Heart left ventricle (tissue), 16 donors: ENCODE measurements around the gene KRT80. TPM values are rescaled to one million over a fixed set of nuclear protein-coding genes. Genes with fewer than 3 reads are reported as not detected.

ENCODE experiments used
- ATAC-seq, 4 donors: fragments of 200-7000 bp; cut with Tn5 transposase; one replicate each; pipeline ENCODE4 v1.9.1; 2020 to 2022; ENCODE audit warnings: moderate library complexity in 4 of 4, mild to moderate bottlenecking in 3 of 4, moderate number of reproducible peaks in 1 of 4
- DNase-seq, 5 donors: peaks; one replicate each; pipeline ENCODE4 v3.0.0-alpha.2; 2020
- H3K27ac ChIP-seq, 12 donors: fragments of 200-600 bp; sonication (generic) in 4 of 12; one replicate each; pipeline versions ENCODE4 v1.5.0 to v1.8.0; 2016 to 2022; ENCODE audit warnings: mild to moderate bottlenecking in 2 of 12
- H3K27me3 ChIP-seq, 9 donors: fragments of 200-600 bp; sonication (generic) in 2 of 9; one replicate each; pipeline versions ENCODE4 v1.5.1 to v1.8.0; 2016 to 2022; ENCODE audit warnings: mild to moderate bottlenecking in 3 of 9
- H3K36me3 ChIP-seq, 9 donors: fragments of 200-600 bp; sonication (generic) in 2 of 9; one replicate each; pipeline versions ENCODE4 v1.5.0 to v1.8.0; 2018 to 2022; ENCODE audit warnings: mild to moderate bottlenecking in 2 of 9
- H3K4me1 ChIP-seq, 12 donors: fragments of 200-600 bp; sonication (generic) in 4 of 12; one replicate each; pipeline versions ENCODE4 v1.5.0 to v1.8.0; 2016 to 2022; ENCODE audit warnings: mild to moderate bottlenecking in 3 of 12
- H3K4me3 ChIP-seq, 12 donors: fragments of 200-600 bp; sonication (generic) in 4 of 12; one replicate each; pipeline versions ENCODE4 v1.5.0 to v1.8.0; 2017 to 2022; ENCODE audit warnings: mild to moderate bottlenecking in 9 of 12, moderate library complexity in 4 of 12
- H3K9me3 ChIP-seq, 12 donors: fragments of 200-600 bp; sonication (generic) in 4 of 12; one replicate each; pipeline versions ENCODE4 v1.5.0 to v1.8.0; 2016 to 2022; ENCODE audit warnings: mild to moderate bottlenecking in 1 of 12
- CTCF ChIP-seq, 12 donors: fragments of 200-600 bp; sonication (generic) in 4 of 12; IDR thresholded peaks; one replicate each; pipeline versions ENCODE4 v1.5.0 to v1.8.0; 2018 to 2022; ENCODE audit warnings: antibody characterized with exemption in 12 of 12, mild to moderate bottlenecking in 5 of 12
- POLR2A ChIP-seq, 2 donors: fragments of 450-650 bp; IDR thresholded peaks; one replicate each; pipeline ENCODE4 v1.6.1; 2017; ENCODE audit warnings: antibody characterized with exemption in 2 of 2, mild to moderate bottlenecking in 2 of 2, moderate library complexity in 2 of 2
- WGBS, 4 donors: extraction: QIAGEN DNeasy Blood & Tissue Kit in 2 of 4; methylation state at CpG; one replicate each; pipeline versions ENCODE4 v1.1.5 to v1.1.7; 2013 to 2018; 5-methylcytosine and 5-hydroxymethylcytosine counted together
- intact Hi-C, 10 donors: fragments of 100-400 bp; cut with DNase I; formaldehyde crosslinking; loops; one replicate each; pipeline versions ENCODE4 v1.11.1 to v1.14.2; 2022
- polyA plus RNA-seq, 2 donors: library from polyadenylated mRNA; stranded (reverse); fragments of 200-250 nt; gene quantifications; one replicate each; pipeline ENCODE4 v1.2.3, GENCODE V29; 2013
- total RNA-seq, 9 donors: library from RNA; depleted of rRNA in 2 of 9; stranded (reverse); fragments of >200 nt in 2 of 9; fragmentation: NEBNext Ultra II Directional in 3 of 9; extraction: Animal tissue kit (Norgen Biotek cat#: 25700) in 3 of 9; gene quantifications; one replicate each; pipeline versions ENCODE4 v1.1.0 to v1.2.4, GENCODE V29; 2016 to 2023
- donor health status: ischemic (EF 13 %, LVEDD 7.1; RV severe dilation, severe dysfunction).
- donor health status: healthy with polysubstance abuse.
- donor health status: DM: no; HTN: yes; CAD: no.
- donor health status: DM: no; HTN: no; CAD: no.
- donor health status: ischemic (EF 25% LVEDD 6.9; RV normal size, moderate dysfunction).
- donor health status: ischemic (EF 25% LVEDD 5.7; RV mildly dilated, moderate dysfunction).
- donor health status: healthy.
- donor health status: DM: yes; HTN: yes; CAD: no.
- donor health status: ischemic (EF 35%, LVEDD 5.7; RV mildly dilated, moderate dysfunction).
- donor health status: nonischemic (EF 11% LVEDD 7.7; RV severe dilation, severe dysfunction).
- donor health status: DM: yes; HTN: yes; CAD: no.
- donor health status: PGD.
- donor health status: ischemic (EF 29% LVEDD 5.4; RV normal size, mild dysfunction).
- donor health status: nonischemic (EF 23%, LVEDD 6.1; RV moderate dilation, normal function).

The KRT80 gene
- total and polyA plus RNA-seq, 11 donors: 0.08 to 1.2 (median 0.24) TPM; not detected in 2

- Histone ChIP-seq H3K36me3 (no peaks in the 10 kb centered on the region), H3K27ac (no peak overlapping the region), H3K9me3 (no peaks in the 10 kb centered on the region), H3K4me3 (no peak overlapping the region), H3K4me1 (peaks cover 0 to 20% (median 6%) of the 10 kb centered on the region in 12 donors), H3K27me3 (no peaks in the 10 kb centered on the region)
- TF ChIP-seq CTCF (IDR thresholded peaks at IDR 0.05) (no peak), POLR2A (IDR thresholded peaks at IDR 0.05) (no peak)
- peak in 1 of 5 donors; percentile 11 for DNase-seq
- intact Hi-C loops: loop anchor here in 2 of 10 donors (2.0 kb wide), 2 partner anchors 55 to 163 kb away; no protein-coding TSS in a partner anchor
- no peak for ATAC-seq
- WGBS, 4 donors: 73 to 92% (median 88%) methylated on average over 4 of the region's 4 CpGs
Measured at GRCh38 chr12:52160200-52160599, 31.6 kb downstream of the KRT80 start.

- no peaks in the 10 kb centered on the region for H3K27me3 ChIP-seq
- H3K4me1 ChIP-seq: peaks cover 0 to 16% (median under 1%) of the 10 kb centered on the region in 12 donors
- H3K9me3 ChIP-seq: no peaks in the 10 kb centered on the region
- no peak for ATAC-seq
- intact Hi-C loops: loop anchor here (2.0 to 10.0 kb wide), 18 partner anchors 55 to 827 kb away; no protein-coding TSS in a partner anchor
- H3K4me3 ChIP-seq: no peak overlapping the region
- peak in 1 of 5 donors; percentile 24 for DNase-seq
- no peak overlapping the region for H3K27ac ChIP-seq
- TF ChIP-seq POLR2A (IDR thresholded peaks at IDR 0.05): no peak
- no peak for TF ChIP-seq CTCF (IDR thresholded peaks at IDR 0.05)
- no peaks in the 10 kb centered on the region for H3K36me3 ChIP-seq
- WGBS, 4 donors: 79 to 81% (median 81%) methylated on average over 5 of the region's 5 CpGs
Measured at GRCh38 chr12:52157566-52158150, 34.2 kb downstream of the KRT80 start.

DNA sequence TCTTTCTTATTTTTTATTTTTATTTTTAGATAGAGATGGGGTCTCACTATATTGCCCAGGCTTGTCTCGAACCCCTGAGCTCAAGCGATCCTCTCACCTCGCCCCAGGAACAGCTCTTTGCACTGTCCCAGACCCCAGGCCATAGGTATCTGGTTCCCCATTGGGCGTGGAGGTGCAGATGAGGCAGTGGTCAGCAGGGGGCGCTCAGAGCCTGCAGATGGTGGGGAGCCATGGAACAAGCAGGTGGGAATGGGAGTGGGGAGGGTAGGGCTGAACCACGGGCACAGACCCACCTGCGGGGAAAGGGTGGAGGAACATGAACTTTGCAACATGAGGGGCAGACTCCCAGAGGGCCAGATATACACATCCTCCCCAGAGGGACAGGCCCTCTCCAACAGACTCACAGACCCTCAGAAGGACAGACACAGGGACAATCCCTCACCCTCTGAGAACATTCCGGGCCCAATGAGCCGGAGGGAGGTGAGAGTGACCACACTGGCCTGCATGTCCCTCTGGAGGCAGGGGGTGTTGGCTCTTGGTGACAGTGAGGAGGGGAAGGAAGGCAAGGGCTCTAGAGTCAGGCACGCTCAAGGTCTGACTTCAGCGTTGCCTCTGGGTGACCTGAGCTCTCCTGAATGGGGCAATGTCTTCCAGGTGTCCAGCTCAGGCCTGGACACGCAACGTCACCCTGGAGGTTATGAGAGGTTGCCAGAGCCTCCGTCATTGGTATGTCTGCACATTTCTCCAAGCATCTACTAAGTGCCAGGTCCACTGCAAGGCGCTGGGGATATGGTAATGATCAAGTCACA lies 34.9 kb downstream of the KRT80 start:
- H3K4me3 ChIP-seq: no peak overlapping the region
- ATAC-seq (peak; percentile 49 to 77 (median 72)), DNase-seq (peak; percentile 65 to 86 (median 75))
- no peak overlapping the region for H3K27ac ChIP-seq
- peaks cover under 1 to 23% (median 6%) of the 10 kb centered on the region in 12 donors for H3K4me1 ChIP-seq
- 42 to 47% (median 45%) methylated on average over 14 to 15 of the region's 15 CpGs for WGBS, 4 donors
- intact Hi-C loops: loop anchor here (1.0 to 10.0 kb wide), 20 partner anchors 56 to 828 kb away; no protein-coding TSS in a partner anchor
- no peaks in the 10 kb centered on the region for H3K9me3 ChIP-seq
- no peaks in the 10 kb centered on the region for H3K36me3 ChIP-seq
- H3K27me3 ChIP-seq: no peaks in the 10 kb centered on the region
- TF ChIP-seq CTCF (IDR thresholded peaks at IDR 0.05) (peak; percentile 84 to 95 (median 92)), POLR2A (IDR thresholded peaks at IDR 0.05) (no peak)

- 73 to 83% (median 77%) methylated on average over 4 of the region's 4 CpGs for WGBS, 4 donors
- no peaks in the 10 kb centered on the region for H3K27me3 ChIP-seq
- H3K36me3 ChIP-seq: no peaks in the 10 kb centered on the region
- intact Hi-C loops: loop anchor here (1.0 to 10.0 kb wide), 20 partner anchors 56 to 828 kb away; no protein-coding TSS in a partner anchor
- no peak for ATAC-seq
- DNase-seq: no peak
- no peak overlapping the region for H3K27ac ChIP-seq
- H3K4me3 ChIP-seq: no peak overlapping the region
- H3K4me1 ChIP-seq: peaks cover 4 to 30% (median 10%) of the 10 kb centered on the region in 12 donors
- H3K9me3 ChIP-seq: no peaks in the 10 kb centered on the region
- TF ChIP-seq POLR2A (IDR thresholded peaks at IDR 0.05) (no peak), CTCF (IDR thresholded peaks at IDR 0.05) (no peak)
Measured at GRCh38 chr12:52156311-52156710, 35.5 kb downstream of the KRT80 start.
